OCI-LY3 (cell line): ENCODE results near the gene KCMF1.
A peak's percentile ranks its signal among the peaks of the same experiment; 100 is the strongest.

Experiments used
- H2AFZ ChIP-seq: fragments of 200-600, 300-600 bp; shearing (Covaris generic); 2 replicates; pipeline ENCODE4 v1.6.0; 2014; ENCODE audit warnings: antibody characterized with exemption, low read depth, low read length
- H3K27ac ChIP-seq: fragments of 200-600, 300-600 bp; sonication (generic); 2 replicates; pipeline ENCODE4 v1.5.1; 2014; ENCODE audit warnings: mild to moderate bottlenecking, low read length, moderate library complexity, mixed read lengths
- H3K27me3 ChIP-seq: fragments of 200-600, 300-600 bp; sonication (generic); 2 replicates; pipeline ENCODE4 v1.6.1; 2014; ENCODE audit warnings: low read depth, low read length, mixed read lengths
- H3K36me3 ChIP-seq: fragments of 200-600, 300-600 bp; sonication (generic); replicated peaks from 2 replicates; pipeline ENCODE3; 2014; ENCODE audit warnings: low read depth, low read length, mixed read lengths
- H3K4me1 ChIP-seq: fragments of 300-600, 200-600 bp; sonication (generic); 2 replicates; pipeline ENCODE4 v1.6.1; 2014; ENCODE audit warnings: low read length, mixed read lengths
- H3K4me2 ChIP-seq: fragments of 200-600, 300-600 bp; sonication (generic); 2 replicates; pipeline ENCODE4 v1.6.1; 2014; ENCODE audit warnings: low read length, mixed read lengths
- H3K4me3 ChIP-seq: fragments of 300-600, 200-600 bp; sonication (generic); 2 replicates; pipeline ENCODE4 v1.5.1; 2014; ENCODE audit warnings: antibody characterized with exemption, mild to moderate bottlenecking, low read length, moderate library complexity
- H3K79me2 ChIP-seq: fragments of 300-600, 200-600 bp; shearing (Covaris generic); 2 replicates; pipeline ENCODE4 v1.6.1; 2014; ENCODE audit warnings: mild to moderate bottlenecking, low read length, mixed read lengths
- H3K9ac ChIP-seq: fragments of 300-600, 200-600 bp; shearing (Covaris generic); 2 replicates; pipeline ENCODE4 v1.6.0; 2014; ENCODE audit warnings: mild to moderate bottlenecking, low read length, moderate library complexity
- H3K9me3 ChIP-seq: fragments of 200-600, 300-600 bp; shearing (Covaris generic); 2 replicates; pipeline ENCODE4 v1.6.1; 2014; ENCODE audit warnings: low read length, mixed read lengths; ENCODE audit not compliant: insufficient read depth
- H4K20me1 ChIP-seq: fragments of 200-600, 300-600 bp; sonication (generic); 2 replicates; pipeline ENCODE4 v1.6.1; 2016; ENCODE audit warnings: low read length, mixed read lengths; ENCODE audit not compliant: insufficient read depth
- CTCF ChIP-seq: fragments of 200-600, 300-600 bp; sonication (generic); IDR thresholded peaks from 2 replicates; pipeline ENCODE4 v1.5.1; 2014; ENCODE audit warnings: antibody characterized with exemption, low read length, low read depth
- EZH2phosphoT487 ChIP-seq: fragments of 200-600 bp; shearing (Covaris generic); IDR thresholded peaks from 2 replicates; pipeline ENCODE4 v1.6.1; 2018; ENCODE audit warnings: antibody characterized with exemption, mixed run types, low read depth

Gene KCMF1

GRCh38 chr2:84970868-84971509 lies at the start of gene KCMF1:
Gene KCMF1 (plus strand): TSS chr2:84971161. CDS start chr2:84971452, 291 bp downstream.
- Histone ChIP-seq H3K27ac (peak within 1 kb of the TSS; percentile 90), H3K9me3 (no peaks in the 10 kb centered on the region), H3K4me3 (peak within 1 kb of the TSS; percentile 94), H2AFZ (no peak within 1 kb of the TSS), H3K36me3 (peaks cover 25% of the 10 kb centered on the region), H3K79me2 (peaks cover 93% of the 10 kb centered on the region), H3K4me2 (peak within 1 kb of the TSS; percentile 98), H3K9ac (peak within 1 kb of the TSS; percentile 98), H3K4me1 (peaks cover 21% of the 10 kb centered on the region), H3K27me3 (no peaks in the 10 kb centered on the region), H4K20me1 (peaks cover 32% of the 10 kb centered on the region)
- no peak for TF ChIP-seq CTCF
- TF ChIP-seq EZH2phosphoT487, result no peak

- H3K27me3 ChIP-seq, result no peaks in the 10 kb centered on the region
- no peak overlapping the region for H2AFZ ChIP-seq
- no peak overlapping the region for H3K4me3 ChIP-seq
- H3K4me2 ChIP-seq, result no peak overlapping the region
- no peaks in the 10 kb centered on the region for H3K79me2 ChIP-seq
- no peak overlapping the region for H3K27ac ChIP-seq
- H3K9ac ChIP-seq, result no peak overlapping the region
- peaks cover 19% of the 10 kb centered on the region for H3K4me1 ChIP-seq
- no peaks in the 10 kb centered on the region for H4K20me1 ChIP-seq
- H3K9me3 ChIP-seq, result no peaks in the 10 kb centered on the region
- TF ChIP-seq EZH2phosphoT487 (no peak), CTCF (no peak)
- H3K36me3 ChIP-seq, result no peaks in the 10 kb centered on the region
Observed at GRCh38 chr2:84923009-84923408, 48.0 kb upstream of the KCMF1 start.

- Histone ChIP-seq H3K4me1 (peaks cover 19% of the 10 kb centered on the region), H3K4me2 (peak overlapping the region; percentile 63), H3K79me2 (no peaks in the 10 kb centered on the region), H3K9me3 (no peaks in the 10 kb centered on the region), H3K36me3 (no peaks in the 10 kb centered on the region), H3K4me3 (peak overlapping the region; percentile 67), H4K20me1 (no peaks in the 10 kb centered on the region), H3K27ac (peak overlapping the region; percentile 71), H3K27me3 (no peaks in the 10 kb centered on the region), H3K9ac (peak overlapping the region; percentile 49), H2AFZ (peak overlapping the region; percentile 86)
- TF ChIP-seq EZH2phosphoT487 (no peak), CTCF (no peak)
Observed at GRCh38 chr2:84924173-84925106, 46.5 kb upstream of the KCMF1 start.

GRCh38 chr2:84925336-84925723 lies 45.6 kb upstream of the KCMF1 start:
- H3K9ac ChIP-seq, result peak overlapping the region; percentile 49
- H3K4me2 ChIP-seq, result peak overlapping the region; percentile 63
- H3K36me3 ChIP-seq, result no peaks in the 10 kb centered on the region
- no peaks in the 10 kb centered on the region for H3K9me3 ChIP-seq
- H3K4me3 ChIP-seq, result peak overlapping the region; percentile 42
- peak overlapping the region; percentile 71 for H3K27ac ChIP-seq
- no peaks in the 10 kb centered on the region for H4K20me1 ChIP-seq
- H3K27me3 ChIP-seq, result no peaks in the 10 kb centered on the region
- H2AFZ ChIP-seq, result peak overlapping the region; percentile 86
- TF ChIP-seq CTCF (no peak), EZH2phosphoT487 (no peak)
- H3K79me2 ChIP-seq, result no peaks in the 10 kb centered on the region
- H3K4me1 ChIP-seq, result peaks cover 19% of the 10 kb centered on the region
